Esophagus squamous epithelium (tissue), 4 donors: Measurements from ENCODE around the gene ARHGAP26.

Experiments
- CTCF ChIP-seq, 6 experiments: fragments of 450-650 bp in 4 of 6; fragments of 200-600 bp in 2 of 6; sonication (generic) in 2 of 6; IDR thresholded peaks; one replicate each; pipeline ENCODE4 v1.5.1; 2016 to 2019; ENCODE audit warnings: antibody characterized with exemption in 6 of 6, mild to moderate bottlenecking in 4 of 6, moderate library complexity in 4 of 6
- POLR2A ChIP-seq, 4 donors: fragments of 450-650 bp; IDR thresholded peaks; one replicate each; pipeline ENCODE4 v1.6.1; 2017; ENCODE audit warnings: antibody characterized with exemption in 4 of 4, mild to moderate bottlenecking in 4 of 4, moderate library complexity in 3 of 4

- TF ChIP-seq CTCF (IDR thresholded peaks at IDR 0.05) (no peak), POLR2A (IDR thresholded peaks at IDR 0.05) (no peak)
These were observed 445.5 kb downstream of the ARHGAP26 start for GRCh38 chr5:143215690-143216089.
